NK-92 (cell line): ENCODE results near the gene NXPH1.

ENCODE experiments used
- DNase-seq: peaks from one replicate; lab custom pipeline; 2025; ENCODE audit not compliant: unreplicated experiment; lab: John Stamatoyannopoulos, UW

The NXPH1 gene

DNA sequence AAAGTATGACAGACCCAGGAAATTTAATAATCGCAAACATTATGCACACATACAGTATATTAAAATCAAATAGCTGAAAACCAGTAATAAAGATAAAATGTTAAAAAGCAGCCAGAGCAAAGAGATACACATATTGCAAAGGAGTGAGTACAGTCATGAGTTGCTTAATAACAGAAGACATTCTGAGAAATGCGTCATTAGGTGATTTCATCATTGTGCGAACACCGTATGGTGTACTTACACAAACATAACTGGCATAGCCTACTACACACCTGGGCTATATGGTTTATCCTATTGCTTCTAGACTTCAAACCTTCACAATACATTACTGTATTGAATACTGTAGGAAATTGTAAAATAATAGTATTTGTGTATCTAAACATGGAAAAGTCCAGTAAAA is 367.6 kb downstream of the NXPH1 start:
- DNase-seq: no peak
